H1 (cell line): ENCODE data around the gene NSDHL. TPM values are rescaled to one million over a fixed set of nuclear protein-coding genes. Genes with fewer than 3 reads are reported as not detected.

Experiments used
- CTCF ChIA-PET: fragments of 300-600 bp; sonication (Branson Sonifier 250); formaldehyde crosslinking; loops from one replicate; lab custom pipeline; 2021; ENCODE audit not compliant: partially characterized antibody; lab: Charles Lee
- POLR2A ChIA-PET: fragments of 300-600 bp; sonication (Branson Sonifier 250); formaldehyde crosslinking; loops from one replicate; lab custom pipeline; 2021; ENCODE audit warnings: inconsistent platforms; ENCODE audit not compliant: partially characterized antibody; lab: Charles Lee
- DNase-seq, 2 experiments: peaks; one replicate each; pipeline versions ENCODE4 v3.0.0 to v3.0.0-alpha.2; 2010 to 2022; ENCODE audit warnings: low spot score in 2 of 2, low read depth in 1 of 2, mixed read lengths in 1 of 2
- FAIRE-seq: peaks from 2 replicates; lab custom pipeline; 2011; peaks lifted over from hg19 to GRCh38; lab: Jason Lieb, UNC
- H2AFZ ChIP-seq: 2 replicates; pipeline ENCODE4 v1.8.1; 2012; ENCODE audit warnings: low read length, inconsistent platforms
- H2AK5ac ChIP-seq: 2 replicates; pipeline ENCODE4 v1.6.1; 2013; ENCODE audit warnings: low read depth, low read length
- H2BK120ac ChIP-seq: replicated peaks from 2 replicates; pipeline ENCODE3; 2013; ENCODE audit warnings: low read depth, low read length, inconsistent platforms
- H2BK12ac ChIP-seq: 2 replicates; pipeline ENCODE4 v1.6.1; 2013; ENCODE audit warnings: low read depth, low read length
- H2BK15ac ChIP-seq: 2 replicates; pipeline ENCODE4 v1.6.1; 2013; ENCODE audit warnings: low read length
- H2BK20ac ChIP-seq: 2 replicates; pipeline ENCODE4 v1.6.1; 2013; ENCODE audit warnings: low read length
- H2BK5ac ChIP-seq: 2 replicates; pipeline ENCODE4 v1.6.1; 2013; ENCODE audit warnings: low read depth, low read length
- H3K14ac ChIP-seq: 2 replicates; pipeline ENCODE4 v1.6.1; 2013; ENCODE audit warnings: inconsistent platforms; ENCODE audit not compliant: insufficient read length
- H3K18ac ChIP-seq: 2 replicates; pipeline ENCODE4 v1.6.1; 2013; ENCODE audit warnings: low read length; ENCODE audit errors: extremely low read depth
- H3K23ac ChIP-seq: 2 replicates; pipeline ENCODE4 v1.6.1; 2013; ENCODE audit warnings: inconsistent platforms; ENCODE audit not compliant: insufficient read length
- H3K23me2 ChIP-seq: 2 replicates; pipeline ENCODE4 v1.6.1; 2013; ENCODE audit warnings: low read depth, low read length
- H3K27ac ChIP-seq: 2 replicates; pipeline ENCODE4 v1.6.1; 2011; ENCODE audit warnings: low read depth, low read length, inconsistent platforms
- H3K27me3 ChIP-seq, 4 experiments: replicated peaks in 1 of 4; 1 replicate in 1 of 4; 2 replicates in 3 of 4; pipeline versions ENCODE4 v1.6.1 to v1.8.1; 2011 to 2013; ENCODE audit warnings: low read length in 3 of 4, mild to moderate bottlenecking in 3 of 4, inconsistent platforms in 2 of 4, mixed read lengths in 2 of 4, moderate library complexity in 1 of 4; ENCODE audit not compliant: control insufficient read depth in 3 of 4, insufficient read depth in 3 of 4; ENCODE audit errors: extremely low read depth in 1 of 4
- H3K36me3 ChIP-seq, 4 experiments: 2 replicates each; pipeline versions ENCODE4 v1.6.1 to v1.8.1; 2011 to 2013; ENCODE audit warnings: mild to moderate bottlenecking in 4 of 4, low read length in 3 of 4, moderate library complexity in 2 of 4, control low read depth in 1 of 4, inconsistent platforms in 1 of 4; ENCODE audit not compliant: insufficient read depth in 4 of 4, control insufficient read depth in 2 of 4
- H3K4ac ChIP-seq: replicated peaks from 2 replicates; pipeline ENCODE3; 2013; ENCODE audit warnings: low read length, low read depth, mixed read lengths, inconsistent platforms; ENCODE audit not compliant: insufficient read length
- H3K4me1 ChIP-seq, 4 experiments: replicated peaks in 1 of 4; 1 replicate in 1 of 4; 2 replicates in 3 of 4; pipeline versions ENCODE4 v1.6.1 to v1.8.1; 2011 to 2013; ENCODE audit warnings: low read length in 3 of 4, inconsistent platforms in 2 of 4, mixed read lengths in 1 of 4; ENCODE audit not compliant: insufficient read depth in 4 of 4, control insufficient read depth in 3 of 4
- H3K4me2 ChIP-seq, 2 experiments: 2 replicates each; pipeline versions ENCODE4 v1.6.1 to v1.8.1; 2011 to 2013; ENCODE audit warnings: low read depth in 2 of 2, low read length in 2 of 2, control low read depth in 1 of 2, inconsistent platforms in 1 of 2, mild to moderate bottlenecking in 1 of 2; ENCODE audit not compliant: insufficient read depth in 1 of 2
- H3K4me3 ChIP-seq, 4 experiments: fragments of 200-600, 300-600 bp in 1 of 4; sonication (generic), shearing (Covaris generic), sonication (Bioruptor Twin) in 1 of 4; 2 replicates each; pipeline versions ENCODE4 v1.5.1 to v1.8.1; 2011 to 2016; ENCODE audit warnings: low read length in 4 of 4, low read depth in 3 of 4, control low read depth in 2 of 4, inconsistent platforms in 2 of 4, mild to moderate bottlenecking in 2 of 4, mixed read lengths in 1 of 4, moderate library complexity in 1 of 4; ENCODE audit not compliant: insufficient read depth in 2 of 4; ENCODE audit errors: extremely low read depth in 1 of 4
- H3K56ac ChIP-seq: replicated peaks from 2 replicates; pipeline ENCODE3; 2013; ENCODE audit warnings: low read depth, mild to moderate bottlenecking, mixed read lengths, low read length, inconsistent platforms; ENCODE audit not compliant: insufficient read length
- H3K79me1 ChIP-seq: 2 replicates; pipeline ENCODE4 v1.6.1; 2013; ENCODE audit warnings: low read depth, low read length, control low read depth
- H3K79me2 ChIP-seq, 2 experiments: 2 replicates each; pipeline versions ENCODE4 v1.6.1 to v1.8.1; 2012 to 2013; ENCODE audit warnings: low read length in 2 of 2, mild to moderate bottlenecking in 2 of 2, inconsistent platforms in 1 of 2; ENCODE audit not compliant: insufficient read depth in 2 of 2, control insufficient read depth in 1 of 2
- H3K9ac ChIP-seq, 4 experiments: replicated peaks in 1 of 4; 1 replicate in 1 of 4; 2 replicates in 3 of 4; pipeline versions ENCODE4 v1.6.1 to v1.8.1; 2011 to 2013; ENCODE audit warnings: low read depth in 3 of 4, low read length in 3 of 4, control low read depth in 2 of 4, mild to moderate bottlenecking in 2 of 4, moderate library complexity in 2 of 4, inconsistent platforms in 1 of 4; ENCODE audit errors: extremely low read depth in 1 of 4
- H3K9me3 ChIP-seq, 2 experiments: 2 replicates each; pipeline versions ENCODE4 v1.6.1 to v1.8.1; 2012 to 2013; ENCODE audit warnings: mild to moderate bottlenecking in 2 of 2, moderate library complexity in 2 of 2, control low read depth in 1 of 2, inconsistent platforms in 1 of 2, low read depth in 1 of 2, low read length in 1 of 2, mixed read lengths in 1 of 2; ENCODE audit not compliant: insufficient read depth in 2 of 2
- H4K20me1 ChIP-seq, 2 experiments: replicated peaks in 1 of 2; 2 replicates each; pipeline versions ENCODE3 to v1.8.1; 2011 to 2013; ENCODE audit warnings: inconsistent platforms in 2 of 2, low read length in 2 of 2, mild to moderate bottlenecking in 1 of 2; ENCODE audit not compliant: insufficient read depth in 2 of 2, control insufficient read depth in 1 of 2
- H4K5ac ChIP-seq: 2 replicates; pipeline ENCODE4 v1.6.1; 2013; ENCODE audit warnings: low read length, low read depth, mixed read lengths, inconsistent platforms; ENCODE audit not compliant: insufficient read length
- H4K8ac ChIP-seq: 2 replicates; pipeline ENCODE4 v1.8.0; 2013; ENCODE audit warnings: mild to moderate bottlenecking, moderate library complexity, low read length, inconsistent platforms; ENCODE audit not compliant: insufficient read depth; ENCODE audit errors: extremely low read depth
- H4K91ac ChIP-seq: replicated peaks from 2 replicates; pipeline ENCODE3; 2013; ENCODE audit warnings: low read length, mixed read lengths, inconsistent platforms; ENCODE audit not compliant: insufficient read length
- ASH2L ChIP-seq: fragments of 200-600, 300-600 bp; sonication (generic); IDR thresholded peaks from one replicate; pipeline ENCODE4 v1.7.1; 2017; ENCODE audit warnings: low read length
- ATF2 ChIP-seq: IDR thresholded peaks from 2 replicates; pipeline ENCODE4 v1.6.1; 2012; ENCODE audit warnings: low read length, inconsistent platforms
- BACH1 ChIP-seq: IDR thresholded peaks from 2 replicates; pipeline ENCODE4 v1.6.1; 2012; ENCODE audit warnings: low read length, improper control_type of control experiment
- BRCA1 ChIP-seq: IDR thresholded peaks from 2 replicates; pipeline ENCODE4 v1.6.1; 2012; ENCODE audit warnings: low read depth, low read length, improper control_type of control experiment
- CHD2 ChIP-seq: IDR thresholded peaks from 2 replicates; pipeline ENCODE4 v1.6.1; 2012; ENCODE audit warnings: low read length, improper control_type of control experiment
- EP300 ChIP-seq, 2 experiments: IDR thresholded peaks; 1 replicate in 1 of 2; 2 replicates in 1 of 2; pipeline ENCODE4 v1.6.1; 2011 to 2012; ENCODE audit warnings: low read depth in 2 of 2, low read length in 2 of 2, mild to moderate bottlenecking in 2 of 2, borderline replicate concordance in 1 of 2, inconsistent platforms in 1 of 2, moderate library complexity in 1 of 2
- GABPA ChIP-seq: IDR thresholded peaks from 2 replicates; pipeline ENCODE4 v1.6.1; 2011; ENCODE audit warnings: mild to moderate bottlenecking, low read length, moderate library complexity, borderline replicate concordance; ENCODE audit not compliant: insufficient read depth
- MAFK ChIP-seq: IDR thresholded peaks from 2 replicates; pipeline ENCODE4 v1.6.1; 2012; ENCODE audit warnings: low read depth, mild to moderate bottlenecking, improper control_type of control experiment, low read length
- SIX5 ChIP-seq: IDR thresholded peaks from 2 replicates; pipeline ENCODE4 v1.6.1; 2011; ENCODE audit warnings: mild to moderate bottlenecking, low read depth, low read length
- WGBS, 2 experiments: shearing (Covaris generic) in 1 of 2; methylation state at CpG; one replicate each; pipeline versions ENCODE4 v1.1.6 to v1.1.7; 2013 to 2015; ENCODE audit warnings: low lambda C conversion rate in 2 of 2, mixed read lengths in 2 of 2, inconsistent platforms in 1 of 2, low coverage in 1 of 2, missing lambda C conversion rate in 1 of 2; ENCODE audit not compliant: insufficient replicate concordance in 2 of 2, insufficient coverage in 1 of 2, insufficient read length in 1 of 2; ENCODE audit errors: extremely low coverage in 1 of 2, missing lambda C conversion rate in 1 of 2; 5-methylcytosine and 5-hydroxymethylcytosine counted together
- polyA plus RNA-seq, 7 experiments: library from polyadenylated mRNA; depleted of rRNA in 3 of 7; stranded (reverse) in 5 of 7; unstranded in 2 of 7; fragments of >200 nt in 5 of 7; fragments of 200-250 nt in 2 of 7; gene quantifications; 1 replicate in 5 of 7; 2 replicates in 1 of 7; 4 replicates in 1 of 7; pipeline versions ENCODE4 v1.2.1 to v1.2.3, GENCODE V29; 2011 to 2013; ENCODE audit warnings: missing spikeins in 2 of 7, mixed read lengths in 2 of 7
- total RNA-seq: library from RNA; stranded (reverse); fragmentation: NEBNext Ultra II Directional; extraction: Animal tissue kit (Norgen Biotek cat#: 25700); gene quantifications from 2 replicates; pipeline ENCODE4 v1.2.1, GENCODE V29; 2021
- TF ChIP-seq, protein P1 (sequence below), 3 experiments: IDR thresholded peaks; 1 replicate in 2 of 3; 2 replicates in 1 of 3; pipeline versions ENCODE4 v1.5.1 to v1.6.1; 2011; ENCODE audit warnings: low read length in 3 of 3, mild to moderate bottlenecking in 3 of 3, inconsistent platforms in 2 of 3, low read depth in 1 of 3, moderate library complexity in 1 of 3; ENCODE audit not compliant: insufficient read depth in 1 of 3; ENCODE audit errors: control extremely low read depth in 1 of 3

The NSDHL gene
- total and polyA plus RNA-seq, 2 of the 8 experiments (the other 6 are each of a cell fraction or from before 2014, with no cell fraction given), result 31.5 to 34.6 TPM

GRCh38 chrX:152873361-152873760, 42.5 kb downstream of the NSDHL start:
- no peaks in the 10 kb centered on the region for H3K27me3 ChIP-seq
- H3K23me2 ChIP-seq, result peaks cover 3% of the 10 kb centered on the region; the same call in 1 of the 2 replicates
- H4K20me1 ChIP-seq, result peaks cover 0 to 4% of the 10 kb centered on the region in 2 experiments
- no peak overlapping the region for H2BK120ac ChIP-seq
- H3K56ac ChIP-seq, result no peak overlapping the region
- H3K23ac ChIP-seq, result no peak overlapping the region
- H3K18ac ChIP-seq, result no peak overlapping the region
- peaks cover 0 to 14% (median 7%) of the 10 kb centered on the region in 4 experiments; a peak in 4 of 8 replicates for H3K36me3 ChIP-seq
- no peak overlapping the region for H4K91ac ChIP-seq
- no peak overlapping the region for H3K9ac ChIP-seq
- no peaks in the 10 kb centered on the region for H3K79me1 ChIP-seq
- H4K5ac ChIP-seq, result no peak overlapping the region
- H2AFZ ChIP-seq, result no peak overlapping the region
- H2BK5ac ChIP-seq, result no peak overlapping the region
- no peak overlapping the region for H2AK5ac ChIP-seq
- H3K4ac ChIP-seq, result no peak overlapping the region
- no peaks in the 10 kb centered on the region for H3K79me2 ChIP-seq
- no peak for DNase-seq
- H3K27ac ChIP-seq, result no peak overlapping the region
- no peak for FAIRE-seq
- H2BK20ac ChIP-seq, result no peak overlapping the region
- POLR2A ChIA-PET, result interaction anchor here (1.3 to 2.1 kb wide), 4 partner anchors 10 to 52 kb away, joined by 3 to 13 read pairs (median 6); no protein-coding TSS in a partner anchor
- no peak overlapping the region for H3K4me2 ChIP-seq
- H3K14ac ChIP-seq, result no peak overlapping the region
- H2BK12ac ChIP-seq, result no peak overlapping the region
- no peak overlapping the region for H4K8ac ChIP-seq
- H3K4me1 ChIP-seq, result no peaks in the 10 kb centered on the region
- WGBS, 2 experiments, result no CpG with 5 or more reads among the region's 2 CpGs
- CTCF ChIA-PET, result interaction anchor here (1.0 to 1.9 kb wide), 4 partner anchors 11 to 42 kb away, joined by 3 to 7 read pairs (median 6); no protein-coding TSS in a partner anchor
- no peak overlapping the region for H3K4me3 ChIP-seq
- no peak overlapping the region for H2BK15ac ChIP-seq
- no peaks in the 10 kb centered on the region; a peak in 1 of 4 replicates for H3K9me3 ChIP-seq
- TF ChIP-seq GABPA (no peak), EP300 (IDR thresholded peaks at IDR 0.05; ENCODE audit: borderline replicate concordance in 1 of 2, low read depth in 2 of 2, low read length in 2 of 2) (no peak), BRCA1 (no peak), MAFK (no peak), ATF2 (no peak), ASH2L (no peak), CHD2 (no peak), BACH1 (no peak), SIX5 (no peak)
- TF ChIP-seq, protein P1, sequence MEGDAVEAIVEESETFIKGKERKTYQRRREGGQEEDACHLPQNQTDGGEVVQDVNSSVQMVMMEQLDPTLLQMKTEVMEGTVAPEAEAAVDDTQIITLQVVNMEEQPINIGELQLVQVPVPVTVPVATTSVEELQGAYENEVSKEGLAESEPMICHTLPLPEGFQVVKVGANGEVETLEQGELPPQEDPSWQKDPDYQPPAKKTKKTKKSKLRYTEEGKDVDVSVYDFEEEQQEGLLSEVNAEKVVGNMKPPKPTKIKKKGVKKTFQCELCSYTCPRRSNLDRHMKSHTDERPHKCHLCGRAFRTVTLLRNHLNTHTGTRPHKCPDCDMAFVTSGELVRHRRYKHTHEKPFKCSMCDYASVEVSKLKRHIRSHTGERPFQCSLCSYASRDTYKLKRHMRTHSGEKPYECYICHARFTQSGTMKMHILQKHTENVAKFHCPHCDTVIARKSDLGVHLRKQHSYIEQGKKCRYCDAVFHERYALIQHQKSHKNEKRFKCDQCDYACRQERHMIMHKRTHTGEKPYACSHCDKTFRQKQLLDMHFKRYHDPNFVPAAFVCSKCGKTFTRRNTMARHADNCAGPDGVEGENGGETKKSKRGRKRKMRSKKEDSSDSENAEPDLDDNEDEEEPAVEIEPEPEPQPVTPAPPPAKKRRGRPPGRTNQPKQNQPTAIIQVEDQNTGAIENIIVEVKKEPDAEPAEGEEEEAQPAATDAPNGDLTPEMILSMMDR (IDR thresholded peaks at IDR 0.05; ENCODE audit: control extremely low read depth in 1 of 3, insufficient read depth in 1 of 3, low read depth in 1 of 3, low read length in 3 of 3), result no peak
